ENCODE measurements around the gene PRKAG2.

PRKAG2 gene

GRCh38 chr7:151795168-151795811 is 81.6 kb downstream of the PRKAG2 start:
- Histone ChIP-seq H2AK5ac (ENCODE audit: low read length) (no peak overlapping the region), H3K9me3 (ENCODE audit: insufficient read depth, low read depth, low read length) (peaks cover 2% of the 10 kb centered on the region), H4K91ac (ENCODE audit: low read depth, low read length) (no peak overlapping the region), H3K27ac (ENCODE audit: low read depth, low read length) (no peak overlapping the region), H3K79me1 (ENCODE audit: low read length) (no peaks in the 10 kb centered on the region), H2AFZ (ENCODE audit: insufficient read depth, low read length, poor library complexity) (no peak overlapping the region), H3K79me2 (ENCODE audit: control insufficient read depth, insufficient read depth, low read length, poor library complexity) (no peaks in the 10 kb centered on the region), H3K23ac (ENCODE audit: low read length) (no peak overlapping the region), H4K12ac (ENCODE audit: low read depth, low read length) (no peak overlapping the region), H3K27me3 (ENCODE audit: insufficient read depth, low read length) (no peaks in the 10 kb centered on the region), H2BK120ac (ENCODE audit: insufficient read depth, low read length, poor library complexity) (no peak overlapping the region), H3K14ac (ENCODE audit: low read length) (no peak overlapping the region), H2BK12ac (ENCODE audit: low read length) (no peak overlapping the region), H3K4ac (ENCODE audit: low read depth, low read length) (no peak overlapping the region), H3K18ac (ENCODE audit: low read length) (no peak overlapping the region), H3K4me3 (ENCODE audit: low read depth, low read length) (no peak overlapping the region), H3K4me1 (ENCODE audit: control insufficient read depth in 1 of 2, insufficient read depth in 2 of 2, low read length in 2 of 2) (peaks cover 3% of the 10 kb centered on the region in 2 experiments), H4K8ac (ENCODE audit: low read depth, low read length) (no peak overlapping the region), H2BK5ac (ENCODE audit: low read depth, low read length, poor library complexity) (no peak overlapping the region), H3K36me3 (ENCODE audit: control insufficient read depth in 1 of 2, insufficient read depth in 2 of 2, low read length in 2 of 2) (no peaks in the 10 kb centered on the region), H3K4me2 (ENCODE audit: low read length) (no peak overlapping the region), H3K9ac (ENCODE audit: low read length) (no peak overlapping the region)
- no CpG with 5 or more reads among the region's 20 CpGs for WGBS (ENCODE audit: extremely low coverage, insufficient coverage, insufficient read length)
- peak; percentile 47 to 53 for DNase-seq

- H2BK5ac ChIP-seq (ENCODE audit: low read depth, low read length, poor library complexity): no peak overlapping the region
- H2AK5ac ChIP-seq (ENCODE audit: low read length): no peak overlapping the region
- H3K9me3 ChIP-seq (ENCODE audit: insufficient read depth, low read depth, low read length): peaks cover 2% of the 10 kb centered on the region
- no peaks in the 10 kb centered on the region for H3K79me2 ChIP-seq (ENCODE audit: control insufficient read depth, insufficient read depth, low read length, poor library complexity)
- WGBS (ENCODE audit: extremely low coverage, insufficient coverage, insufficient read length): no CpG with 5 or more reads among the region's 16 CpGs
- H2BK120ac ChIP-seq (ENCODE audit: insufficient read depth, low read length, poor library complexity): no peak overlapping the region
- H3K4ac ChIP-seq (ENCODE audit: low read depth, low read length): no peak overlapping the region
- no peak overlapping the region for H3K23ac ChIP-seq (ENCODE audit: low read length)
- no peak overlapping the region for H3K4me3 ChIP-seq (ENCODE audit: low read depth, low read length)
- no peaks in the 10 kb centered on the region for H3K36me3 ChIP-seq (ENCODE audit: control insufficient read depth in 1 of 2, insufficient read depth in 2 of 2, low read length in 2 of 2)
- no peak overlapping the region for H2AFZ ChIP-seq (ENCODE audit: insufficient read depth, low read length, poor library complexity)
- no peak overlapping the region for H3K4me2 ChIP-seq (ENCODE audit: low read length)
- H3K27me3 ChIP-seq (ENCODE audit: insufficient read depth, low read length): no peaks in the 10 kb centered on the region
- DNase-seq: no peak
- no peak overlapping the region for H3K18ac ChIP-seq (ENCODE audit: low read length)
- no peak overlapping the region for H3K9ac ChIP-seq (ENCODE audit: low read length)
- H4K8ac ChIP-seq (ENCODE audit: low read depth, low read length): no peak overlapping the region
- H3K14ac ChIP-seq (ENCODE audit: low read length): no peak overlapping the region
- no peak overlapping the region for H3K27ac ChIP-seq (ENCODE audit: low read depth, low read length)
- H3K79me1 ChIP-seq (ENCODE audit: low read length): no peaks in the 10 kb centered on the region
- no peak overlapping the region for H2BK12ac ChIP-seq (ENCODE audit: low read length)
- no peak overlapping the region for H4K12ac ChIP-seq (ENCODE audit: low read depth, low read length)
- H3K4me1 ChIP-seq (ENCODE audit: control insufficient read depth in 1 of 2, insufficient read depth in 2 of 2, low read length in 2 of 2): peaks cover 3% of the 10 kb centered on the region in 2 experiments
- H4K91ac ChIP-seq (ENCODE audit: low read depth, low read length): no peak overlapping the region
Observed at GRCh38 chr7:151794508-151795167, 82.3 kb downstream of the PRKAG2 start.

- Histone ChIP-seq H3K79me2 (ENCODE audit: control insufficient read depth, insufficient read depth, low read length, poor library complexity) (no peaks in the 10 kb centered on the region), H2BK120ac (ENCODE audit: insufficient read depth, low read length, poor library complexity) (no peak overlapping the region), H3K4me1 (ENCODE audit: control insufficient read depth in 1 of 2, insufficient read depth in 2 of 2, low read length in 2 of 2) (peaks cover 3% of the 10 kb centered on the region in 2 experiments), H3K4ac (ENCODE audit: low read depth, low read length) (no peak overlapping the region), H4K8ac (ENCODE audit: low read depth, low read length) (no peak overlapping the region), H3K79me1 (ENCODE audit: low read length) (no peaks in the 10 kb centered on the region), H3K9ac (ENCODE audit: low read length) (no peak overlapping the region), H3K4me3 (ENCODE audit: low read depth, low read length) (no peak overlapping the region), H3K9me3 (ENCODE audit: insufficient read depth, low read depth, low read length) (peaks cover 2% of the 10 kb centered on the region), H3K23ac (ENCODE audit: low read length) (no peak overlapping the region), H3K36me3 (ENCODE audit: control insufficient read depth in 1 of 2, insufficient read depth in 2 of 2, low read length in 2 of 2) (no peaks in the 10 kb centered on the region), H3K18ac (ENCODE audit: low read length) (no peak overlapping the region), H3K14ac (ENCODE audit: low read length) (no peak overlapping the region), H3K27me3 (ENCODE audit: insufficient read depth, low read length) (no peaks in the 10 kb centered on the region), H2BK12ac (ENCODE audit: low read length) (no peak overlapping the region), H2AK5ac (ENCODE audit: low read length) (no peak overlapping the region), H2BK5ac (ENCODE audit: low read depth, low read length, poor library complexity) (no peak overlapping the region), H3K27ac (ENCODE audit: low read depth, low read length) (no peak overlapping the region), H2AFZ (ENCODE audit: insufficient read depth, low read length, poor library complexity) (no peak overlapping the region), H3K4me2 (ENCODE audit: low read length) (no peak overlapping the region), H4K12ac (ENCODE audit: low read depth, low read length) (no peak overlapping the region), H4K91ac (ENCODE audit: low read depth, low read length) (no peak overlapping the region)
- no CpG with 5 or more reads among the region's 18 CpGs for WGBS (ENCODE audit: extremely low coverage, insufficient coverage, insufficient read length)
- peak in 1 of 2 donors; percentile 27 for DNase-seq
Observed at GRCh38 chr7:151793991-151794507, 82.9 kb downstream of the PRKAG2 start.

GRCh38 chr7:151793531-151793951 is 83.4 kb downstream of the PRKAG2 start:
- H2AK5ac ChIP-seq (ENCODE audit: low read length): no peak overlapping the region
- H3K36me3 ChIP-seq (ENCODE audit: control insufficient read depth in 1 of 2, insufficient read depth in 2 of 2, low read length in 2 of 2): no peaks in the 10 kb centered on the region
- WGBS (ENCODE audit: extremely low coverage, insufficient coverage, insufficient read length): no CpG with 5 or more reads among the region's 14 CpGs
- H4K91ac ChIP-seq (ENCODE audit: low read depth, low read length): no peak overlapping the region
- no peaks in the 10 kb centered on the region for H3K27me3 ChIP-seq (ENCODE audit: insufficient read depth, low read length)
- H3K79me1 ChIP-seq (ENCODE audit: low read length): no peaks in the 10 kb centered on the region
- H3K4me3 ChIP-seq (ENCODE audit: low read depth, low read length): no peak overlapping the region
- H2BK120ac ChIP-seq (ENCODE audit: insufficient read depth, low read length, poor library complexity): no peak overlapping the region
- no peak overlapping the region for H4K12ac ChIP-seq (ENCODE audit: low read depth, low read length)
- no peak overlapping the region for H3K18ac ChIP-seq (ENCODE audit: low read length)
- H4K8ac ChIP-seq (ENCODE audit: low read depth, low read length): no peak overlapping the region
- no peak overlapping the region for H2BK12ac ChIP-seq (ENCODE audit: low read length)
- H3K79me2 ChIP-seq (ENCODE audit: control insufficient read depth, insufficient read depth, low read length, poor library complexity): no peaks in the 10 kb centered on the region
- H3K9me3 ChIP-seq (ENCODE audit: insufficient read depth, low read depth, low read length): peaks cover 2% of the 10 kb centered on the region
- DNase-seq: peak; percentile 42 to 58
- no peak overlapping the region for H2BK5ac ChIP-seq (ENCODE audit: low read depth, low read length, poor library complexity)
- H3K23ac ChIP-seq (ENCODE audit: low read length): no peak overlapping the region
- H3K27ac ChIP-seq (ENCODE audit: low read depth, low read length): no peak overlapping the region
- H3K14ac ChIP-seq (ENCODE audit: low read length): no peak overlapping the region
- peaks cover 3% of the 10 kb centered on the region in 2 experiments for H3K4me1 ChIP-seq (ENCODE audit: control insufficient read depth in 1 of 2, insufficient read depth in 2 of 2, low read length in 2 of 2)
- H2AFZ ChIP-seq (ENCODE audit: insufficient read depth, low read length, poor library complexity): no peak overlapping the region
- H3K4me2 ChIP-seq (ENCODE audit: low read length): no peak overlapping the region
- no peak overlapping the region for H3K4ac ChIP-seq (ENCODE audit: low read depth, low read length)
- H3K9ac ChIP-seq (ENCODE audit: low read length): no peak overlapping the region

Data from trophoblast cell (in vitro differentiated cells and primary cell).